ENCODE measurements around the gene SKI. TPM values are rescaled to one million over a fixed set of nuclear protein-coding genes. Genes with fewer than 3 reads are reported as not detected.

The SKI gene
- total RNA-seq, 3 donors from 2014 or later, result 43.8 to 45.2 (median 44.7) TPM

- ATAC-seq (no peak), DNase-seq (no peak)
- Mint-ChIP-seq H3K4me3 (no peak overlapping the region), H3K36me3 (ENCODE audit: insufficient read depth) (peaks cover 12% of the 10 kb centered on the region), H3K4me1 (ENCODE audit: low read depth) (peaks cover 72% of the 10 kb centered on the region), H3K9me3 (no peaks in the 10 kb centered on the region), H3K27me3 (ENCODE audit: low read depth) (no peaks in the 10 kb centered on the region)
Observed at GRCh38 chr1:2249559-2249906, 21.4 kb downstream of the SKI start.

- Mint-ChIP-seq H3K4me3 (no peak overlapping the region), H3K36me3 (ENCODE audit: insufficient read depth) (peaks cover 12% of the 10 kb centered on the region), H3K9me3 (no peaks in the 10 kb centered on the region), H3K4me1 (ENCODE audit: low read depth) (peaks cover 66% of the 10 kb centered on the region), H3K27me3 (ENCODE audit: low read depth) (no peaks in the 10 kb centered on the region)
- ATAC-seq (no peak), DNase-seq (no peak)
Observed at GRCh38 chr1:2250721-2251281, 22.7 kb downstream of the SKI start.

- H3K4me3 Mint-ChIP-seq, result no peak overlapping the region
- no peaks in the 10 kb centered on the region for H3K9me3 Mint-ChIP-seq
- H3K27me3 Mint-ChIP-seq (ENCODE audit: low read depth), result no peaks in the 10 kb centered on the region
- ATAC-seq (no peak), DNase-seq (no peak)
- H3K4me1 Mint-ChIP-seq (ENCODE audit: low read depth), result peaks cover 61% of the 10 kb centered on the region
- peaks cover 8% of the 10 kb centered on the region for H3K36me3 Mint-ChIP-seq (ENCODE audit: insufficient read depth)
Observed at GRCh38 chr1:2251363-2251762, 23.2 kb downstream of the SKI start.

DNA sequence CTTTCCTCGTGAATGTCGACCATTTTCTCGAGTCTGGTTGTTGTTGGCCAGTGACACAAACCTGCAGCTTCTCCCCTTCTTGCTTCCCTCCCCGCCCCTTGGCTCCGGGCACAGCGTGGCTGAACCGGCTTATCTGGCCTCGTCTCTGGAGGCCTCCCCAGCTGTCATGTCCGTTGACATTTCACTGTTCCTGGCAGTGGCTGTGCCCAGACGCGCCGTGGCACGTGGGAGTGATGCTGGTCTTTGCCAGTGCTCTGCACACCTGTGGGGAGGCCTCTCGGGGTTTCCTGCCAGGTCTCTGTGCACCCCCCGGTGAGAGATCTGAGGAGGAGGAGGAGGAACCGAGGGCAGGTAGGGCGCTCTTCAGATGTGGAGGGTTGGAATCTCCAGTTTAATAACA lies 23.7 kb downstream of the SKI start:
- H3K9me3 Mint-ChIP-seq, result no peaks in the 10 kb centered on the region
- H3K4me3 Mint-ChIP-seq, result no peak overlapping the region
- H3K36me3 Mint-ChIP-seq (ENCODE audit: insufficient read depth), result peaks cover 6% of the 10 kb centered on the region
- DNase-seq (no peak), ATAC-seq (no peak)
- peaks cover 57% of the 10 kb centered on the region for H3K4me1 Mint-ChIP-seq (ENCODE audit: low read depth)
- no peaks in the 10 kb centered on the region for H3K27me3 Mint-ChIP-seq (ENCODE audit: low read depth)

DNA sequence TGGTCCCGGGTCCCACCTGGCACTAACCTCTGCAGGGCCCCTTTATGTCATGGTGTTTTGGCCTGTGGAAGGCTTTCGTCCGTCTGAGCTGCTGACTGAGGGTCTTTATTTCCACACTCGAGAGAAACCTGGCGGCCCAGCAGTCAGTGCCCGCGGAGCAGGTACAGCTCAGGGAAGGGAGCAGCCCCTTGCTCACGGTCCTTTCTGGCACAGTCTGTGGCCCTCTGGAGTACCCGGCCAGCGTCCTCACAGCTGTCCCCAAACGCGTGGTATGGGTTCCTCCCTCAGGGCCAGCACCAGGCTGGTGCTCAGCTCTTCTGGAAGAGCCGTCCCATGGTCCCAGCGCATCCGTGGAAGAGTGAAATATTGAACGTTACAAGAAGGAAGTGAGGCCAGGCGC lies 24.3 kb downstream of the SKI start:
- ATAC-seq (no peak), DNase-seq (no peak)
- H3K36me3 Mint-ChIP-seq (ENCODE audit: insufficient read depth), result peaks cover 6% of the 10 kb centered on the region
- no peak overlapping the region for H3K4me3 Mint-ChIP-seq
- H3K27me3 Mint-ChIP-seq (ENCODE audit: low read depth), result no peaks in the 10 kb centered on the region
- peaks cover 57% of the 10 kb centered on the region for H3K4me1 Mint-ChIP-seq (ENCODE audit: low read depth)
- peaks cover 4% of the 10 kb centered on the region for H3K9me3 Mint-ChIP-seq

DNA sequence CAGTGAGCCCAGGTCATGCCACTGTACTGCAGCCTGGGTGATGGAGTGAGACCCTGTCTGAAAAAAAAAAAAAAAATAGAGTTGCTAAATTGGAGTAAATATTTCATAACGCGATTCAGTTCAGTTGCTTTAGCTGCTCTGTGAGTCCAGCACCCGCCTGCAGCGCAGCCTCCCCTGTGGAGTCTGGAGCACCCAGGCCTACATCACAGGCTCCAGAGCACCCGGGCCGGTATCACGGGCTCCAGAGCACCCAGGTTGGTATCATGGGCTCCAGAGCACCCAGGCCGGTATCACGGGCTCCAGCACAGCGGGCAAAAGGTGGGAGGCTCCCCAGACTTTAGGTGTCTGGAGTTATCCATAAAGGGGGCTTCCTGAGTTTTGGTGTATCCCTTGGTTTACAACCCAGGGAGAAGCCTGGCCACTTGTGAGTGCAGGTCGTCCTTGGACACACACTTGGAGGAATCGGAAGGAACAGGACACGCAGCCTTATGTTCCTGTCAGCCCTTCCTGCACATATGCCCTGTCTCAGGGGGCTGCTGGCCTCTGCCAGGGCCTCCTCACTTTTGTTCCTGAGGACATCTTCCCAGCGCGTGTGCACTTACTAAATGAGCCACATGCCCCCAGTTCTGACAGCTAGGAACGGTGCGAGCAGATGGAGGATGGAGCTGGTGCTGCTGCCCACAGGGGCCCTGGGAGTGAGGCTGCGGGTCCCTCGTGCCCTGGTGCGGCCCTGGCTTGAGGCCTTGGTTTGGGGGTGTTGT lies 25.1 kb downstream of the SKI start:
- peaks cover 57% of the 10 kb centered on the region for H3K4me1 Mint-ChIP-seq (ENCODE audit: low read depth)
- no peak overlapping the region for H3K4me3 Mint-ChIP-seq
- DNase-seq, result no peak
- no peaks in the 10 kb centered on the region for H3K27me3 Mint-ChIP-seq (ENCODE audit: low read depth)
- H3K9me3 Mint-ChIP-seq, result peaks cover 4% of the 10 kb centered on the region
- peaks cover 6% of the 10 kb centered on the region for H3K36me3 Mint-ChIP-seq (ENCODE audit: insufficient read depth)
- ATAC-seq, result no peak

GRCh38 chr1:2253797-2254480 lies 25.8 kb downstream of the SKI start:
- Mint-ChIP-seq H3K9me3 (peaks cover 4% of the 10 kb centered on the region), H3K36me3 (ENCODE audit: insufficient read depth) (peaks cover 6% of the 10 kb centered on the region), H3K4me3 (no peak overlapping the region), H3K4me1 (ENCODE audit: low read depth) (peaks cover 54% of the 10 kb centered on the region), H3K27me3 (ENCODE audit: low read depth) (no peaks in the 10 kb centered on the region)
- ATAC-seq (no peak), DNase-seq (no peak)

DNA sequence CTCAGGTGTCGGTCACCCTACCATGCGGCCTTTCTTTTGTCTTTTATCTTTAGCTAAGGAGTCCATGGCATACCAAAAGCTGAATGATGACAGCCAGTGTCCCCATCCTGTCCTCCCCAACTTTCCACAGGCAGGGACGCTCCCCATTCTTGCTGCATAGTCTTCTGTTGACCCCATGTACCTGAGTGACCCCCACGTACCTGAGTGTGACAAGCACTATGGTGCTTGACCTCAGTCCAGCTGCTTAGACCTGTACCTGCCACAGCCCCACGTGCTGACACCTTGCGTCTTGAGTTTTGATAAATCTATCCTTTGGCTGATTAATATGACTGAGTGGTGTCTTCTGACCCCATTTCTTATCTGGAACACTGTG lies 26.9 kb downstream of the SKI start:
- Mint-ChIP-seq H3K36me3 (ENCODE audit: insufficient read depth) (peaks cover 6% of the 10 kb centered on the region), H3K9me3 (peaks cover 4% of the 10 kb centered on the region), H3K27me3 (ENCODE audit: low read depth) (no peaks in the 10 kb centered on the region), H3K4me1 (ENCODE audit: low read depth) (peaks cover 54% of the 10 kb centered on the region), H3K4me3 (no peak overlapping the region)
- ATAC-seq (no peak), DNase-seq (no peak)

GRCh38 chr1:2255420-2256369 lies 27.6 kb downstream of the SKI start:
- ATAC-seq, result peak; percentile 64 to 73
- H3K36me3 Mint-ChIP-seq (ENCODE audit: insufficient read depth), result peaks cover 9% of the 10 kb centered on the region
- H3K4me3 Mint-ChIP-seq, result no peak overlapping the region
- H3K27me3 Mint-ChIP-seq (ENCODE audit: low read depth), result no peaks in the 10 kb centered on the region
- H3K4me1 Mint-ChIP-seq (ENCODE audit: low read depth), result peaks cover 53% of the 10 kb centered on the region
- H3K9me3 Mint-ChIP-seq, result peaks cover 4% of the 10 kb centered on the region
- peak; percentile 54 for DNase-seq

- ATAC-seq (peak in 1 of 2 donors; percentile 5), DNase-seq (no peak)
- Mint-ChIP-seq H3K4me3 (no peak overlapping the region), H3K4me1 (ENCODE audit: low read depth) (peaks cover 54% of the 10 kb centered on the region), H3K27me3 (ENCODE audit: low read depth) (no peaks in the 10 kb centered on the region), H3K9me3 (peaks cover 4% of the 10 kb centered on the region), H3K36me3 (ENCODE audit: insufficient read depth) (peaks cover 9% of the 10 kb centered on the region)
Observed at GRCh38 chr1:2256435-2257244, 28.5 kb downstream of the SKI start.

DNA sequence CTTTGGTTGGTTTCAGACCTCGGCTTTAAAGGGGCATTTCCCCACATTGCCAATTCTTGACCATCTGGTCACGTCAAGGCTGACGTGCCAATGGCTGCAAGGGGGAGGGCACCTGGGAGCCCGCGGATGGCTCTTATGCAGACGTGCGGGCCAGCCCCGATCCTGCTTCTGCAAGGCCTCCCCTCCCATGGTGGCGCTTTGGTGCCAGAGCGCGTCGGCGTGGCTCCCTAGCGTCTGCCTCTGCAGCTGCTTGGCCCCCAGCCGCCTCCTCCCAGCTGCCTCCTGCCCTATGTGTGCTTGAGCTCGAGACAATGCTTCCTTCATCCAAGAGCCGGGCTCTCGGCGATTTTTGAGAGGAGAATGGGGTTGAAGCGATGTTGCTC lies 29.1 kb downstream of the SKI start:
- H3K27me3 Mint-ChIP-seq (ENCODE audit: low read depth), result no peaks in the 10 kb centered on the region
- H3K36me3 Mint-ChIP-seq (ENCODE audit: insufficient read depth), result peaks cover 8% of the 10 kb centered on the region
- no peak for ATAC-seq
- peaks cover 4% of the 10 kb centered on the region for H3K9me3 Mint-ChIP-seq
- peaks cover 50% of the 10 kb centered on the region for H3K4me1 Mint-ChIP-seq (ENCODE audit: low read depth)
- no peak overlapping the region for H3K4me3 Mint-ChIP-seq
- DNase-seq, result no peak

DNA sequence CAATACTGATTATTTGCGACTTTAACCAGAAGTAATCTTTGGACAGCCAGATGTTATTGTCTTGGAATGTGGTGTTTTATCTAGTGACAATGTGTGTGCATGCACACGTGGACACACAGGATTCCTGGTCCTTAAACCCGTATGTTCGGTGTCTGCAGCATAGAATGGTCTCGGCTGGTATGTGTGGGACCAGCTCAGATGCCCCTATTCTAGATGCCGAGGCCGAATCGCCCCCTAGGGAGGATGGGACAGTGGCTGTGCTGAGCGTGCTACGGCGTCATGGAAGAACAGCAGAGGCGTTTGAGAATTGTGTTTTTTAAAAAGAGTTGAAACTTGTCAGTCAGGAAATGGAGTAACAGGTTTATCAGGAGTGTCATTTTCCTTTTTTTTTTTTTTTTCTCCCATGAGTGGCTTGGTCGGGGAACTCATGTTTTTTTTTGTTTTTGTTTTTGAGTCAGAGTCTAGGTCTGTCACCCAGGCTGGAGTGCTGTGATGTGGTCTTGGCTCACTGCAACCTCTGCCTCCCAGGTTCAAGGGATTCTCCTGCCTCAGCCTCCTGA lies 30.1 kb downstream of the SKI start:
- ATAC-seq (no peak), DNase-seq (no peak)
- H3K9me3 Mint-ChIP-seq, result peaks cover 4% of the 10 kb centered on the region
- peaks cover 49% of the 10 kb centered on the region for H3K4me1 Mint-ChIP-seq (ENCODE audit: low read depth)
- peaks cover 3% of the 10 kb centered on the region for H3K36me3 Mint-ChIP-seq (ENCODE audit: insufficient read depth)
- no peaks in the 10 kb centered on the region for H3K27me3 Mint-ChIP-seq (ENCODE audit: low read depth)
- H3K4me3 Mint-ChIP-seq, result peak overlapping the region; percentile 44

GRCh38 chr1:2258996-2259395 lies 30.9 kb downstream of the SKI start:
- Mint-ChIP-seq H3K27me3 (ENCODE audit: low read depth) (no peaks in the 10 kb centered on the region), H3K36me3 (ENCODE audit: insufficient read depth) (peaks cover 3% of the 10 kb centered on the region), H3K4me3 (peak overlapping the region; percentile 48), H3K9me3 (peaks cover 4% of the 10 kb centered on the region), H3K4me1 (ENCODE audit: low read depth) (peaks cover 51% of the 10 kb centered on the region)
- peak; percentile 71 for DNase-seq
- ATAC-seq, result peak; percentile 31 to 38
